Measurements from ENCODE around the gene PDZD2. TPM values are rescaled to one million over a fixed set of nuclear protein-coding genes. Genes with fewer than 3 reads are reported as not detected.

PDZD2 gene
- total and polyA plus RNA-seq, 2 experiments from 2014 or later = 1.7 to 4.0 TPM

- TF ChIP-seq EZH2phosphoT487 (IDR thresholded peaks at IDR 0.05; ENCODE audit: low read depth, severe bottlenecking, unreplicated experiment) (no peak), EZH2 (IDR thresholded peaks at IDR 0.05; ENCODE audit: borderline replicate concordance) (no peak), CTCF (IDR thresholded peaks at IDR 0.05; ENCODE audit: poor library complexity) (no peak)
- no peaks in the 10 kb centered on the region for H3K36me3 ChIP-seq (replicated peaks; ENCODE audit: insufficient read depth, low read depth)
Observed at GRCh38 chr5:32102254-32102986, 463.5 kb downstream of the PDZD2 start.

GRCh38 chr5:32103521-32103920, 464.6 kb downstream of the PDZD2 start:
- H3K4me1 ChIP-seq (ENCODE audit: insufficient read depth) = no peaks in the 10 kb centered on the region
- H3K36me3 ChIP-seq (replicated peaks; ENCODE audit: insufficient read depth, low read depth) = no peaks in the 10 kb centered on the region

More at GRCh38 chr5:32102254-32102986, 463.5 kb downstream of the PDZD2 start:
- no peaks in the 10 kb centered on the region for H3K27me3 ChIP-seq
- peaks cover 4% of the 10 kb centered on the region for H3K79me2 ChIP-seq
- no peaks in the 10 kb centered on the region for H4K20me1 ChIP-seq (ENCODE audit: insufficient read depth, poor library complexity, severe bottlenecking)
- H3K4me1 ChIP-seq (ENCODE audit: insufficient read depth) = no peaks in the 10 kb centered on the region
- DNase-seq (ENCODE audit: low spot score) = no peak
- 91% methylated on average over 12 of the region's 12 CpGs for WGBS (ENCODE audit: low lambda C conversion rate, missing lambda C conversion rate)
- H3K9me3 ChIP-seq (ENCODE audit: low read depth) = no peaks in the 10 kb centered on the region
- no peak overlapping the region for H3K4me3 ChIP-seq
- H2AFZ ChIP-seq = no peak overlapping the region
- H3K9me2 ChIP-seq (replicated peaks; ENCODE audit: insufficient read depth) = no peaks in the 10 kb centered on the region
- no peak overlapping the region for H3K4me2 ChIP-seq
- no peak overlapping the region for H3K27ac ChIP-seq

GRCh38 chr5:32107291-32107690, 468.4 kb downstream of the PDZD2 start:
- Histone ChIP-seq H4K20me1 (ENCODE audit: insufficient read depth, poor library complexity, severe bottlenecking) (no peaks in the 10 kb centered on the region), H3K79me2 (peaks cover 9% of the 10 kb centered on the region), H2AFZ (no peak overlapping the region), H3K4me2 (no peak overlapping the region), H3K36me3 (replicated peaks; ENCODE audit: insufficient read depth, low read depth) (no peaks in the 10 kb centered on the region), H3K4me1 (ENCODE audit: insufficient read depth) (no peaks in the 10 kb centered on the region), H3K27ac (no peak overlapping the region), H3K4me3 (no peak overlapping the region), H3K27me3 (no peaks in the 10 kb centered on the region), H3K9me2 (replicated peaks; ENCODE audit: insufficient read depth) (no peaks in the 10 kb centered on the region), H3K9me3 (ENCODE audit: low read depth) (no peaks in the 10 kb centered on the region)
- no peak for DNase-seq (ENCODE audit: low spot score)
- TF ChIP-seq EZH2 (IDR thresholded peaks at IDR 0.05; ENCODE audit: borderline replicate concordance) (no peak), CTCF (IDR thresholded peaks at IDR 0.05; ENCODE audit: poor library complexity) (no peak), EZH2phosphoT487 (IDR thresholded peaks at IDR 0.05; ENCODE audit: low read depth, severe bottlenecking, unreplicated experiment) (no peak)
- 97% methylated on average over 4 of the region's 4 CpGs for WGBS (ENCODE audit: low lambda C conversion rate, missing lambda C conversion rate)

More at GRCh38 chr5:32103521-32103920, 464.6 kb downstream of the PDZD2 start:
- Histone ChIP-seq H3K79me2 (peaks cover 4% of the 10 kb centered on the region), H3K4me2 (no peak overlapping the region), H3K9me3 (ENCODE audit: low read depth) (no peaks in the 10 kb centered on the region), H2AFZ (no peak overlapping the region), H3K27ac (no peak overlapping the region), H3K4me3 (no peak overlapping the region), H4K20me1 (ENCODE audit: insufficient read depth, poor library complexity, severe bottlenecking) (no peaks in the 10 kb centered on the region), H3K27me3 (no peaks in the 10 kb centered on the region), H3K9me2 (replicated peaks; ENCODE audit: insufficient read depth) (no peaks in the 10 kb centered on the region)
- DNase-seq (ENCODE audit: low spot score) = no peak
- 99% methylated on average over 12 of the region's 12 CpGs for WGBS (ENCODE audit: low lambda C conversion rate, missing lambda C conversion rate)
- no peak for TF ChIP-seq CTCF (IDR thresholded peaks at IDR 0.05; ENCODE audit: poor library complexity)
- no peak for TF ChIP-seq EZH2phosphoT487 (IDR thresholded peaks at IDR 0.05; ENCODE audit: low read depth, severe bottlenecking, unreplicated experiment)
- TF ChIP-seq EZH2 (IDR thresholded peaks at IDR 0.05; ENCODE audit: borderline replicate concordance) = no peak

Measured in hepatocyte (in vitro differentiated cells).